SIG-M5 treated with dmso at 0.1 percent for 504 hours (cell line): ENCODE measurements around the gene CYB561D1.

Experiments
- DNase-seq: peaks from one replicate; lab custom pipeline; 2025; ENCODE audit not compliant: unreplicated experiment; lab: John Stamatoyannopoulos, UW

Gene CYB561D1

GRCh38 chr1:109546311-109547109 is 52.6 kb downstream of the CYB561D1 start:
- DNase-seq: peak; percentile 91

- DNase-seq: peak; percentile 35
These were observed 53.8 kb downstream of the CYB561D1 start for GRCh38 chr1:109547463-109548320.

GRCh38 chr1:109548321-109549267 is 54.7 kb downstream of the CYB561D1 start, which contains the start of gene GNAI3:
Gene GNAI3, plus strand, starts transcription at chr1:109548615. Its CDS starts 106 bp downstream, at chr1:109548721.
- peak; percentile 97 for DNase-seq
